HG02623 (cell line): ENCODE results near the gene ARHGEF37.

Experiments
- ATAC-seq: cut with Tn5 transposase; IDR thresholded peaks from one replicate; pipeline ENCODE4 v1.9.1; 2021; ENCODE audit warnings: moderate library complexity; ENCODE audit not compliant: unreplicated experiment

ARHGEF37 gene

DNA sequence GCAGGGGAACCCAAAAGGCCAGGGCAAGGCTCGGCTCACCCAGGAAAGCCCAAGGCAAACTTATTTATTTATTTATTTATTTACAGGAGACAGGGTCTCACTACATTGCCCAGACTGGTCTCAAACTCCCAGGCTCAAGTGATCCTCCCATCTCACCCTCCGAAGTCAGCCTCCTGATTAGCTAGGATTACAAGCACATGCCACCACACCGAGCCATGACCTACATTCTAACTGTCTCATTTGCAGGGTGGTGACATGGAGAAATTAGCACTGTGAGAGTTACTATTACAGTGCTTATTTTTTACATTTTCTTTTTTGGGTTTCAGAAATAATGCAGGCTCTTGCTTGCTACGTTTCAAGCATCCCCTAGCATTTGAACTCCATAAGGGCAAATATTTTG, 18.1 kb downstream of the ARHGEF37 start:
- no peak for ATAC-seq

GRCh38 chr5:149600932-149601331, 19.6 kb downstream of the ARHGEF37 start:
- no peak for ATAC-seq

DNA sequence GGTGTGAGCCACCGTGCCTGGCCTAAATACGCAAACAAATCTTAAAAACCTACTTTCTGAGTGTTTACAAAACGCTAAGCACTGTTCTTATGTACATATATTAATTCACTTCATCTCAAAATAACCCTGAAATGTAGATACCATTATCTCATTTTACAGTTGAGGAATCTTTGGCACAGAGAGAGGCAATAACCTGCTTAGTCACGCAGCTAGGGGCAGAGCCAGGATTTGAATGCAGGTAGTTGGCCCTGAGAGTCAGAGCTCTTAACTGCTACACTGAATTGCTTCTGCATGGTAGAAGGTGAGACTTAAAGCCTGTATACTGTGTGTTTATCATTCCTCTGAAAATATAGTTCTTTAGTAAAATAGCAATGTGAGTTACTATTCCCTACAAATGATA, 21.9 kb downstream of the ARHGEF37 start:
- no peak for ATAC-seq

- ATAC-seq, result no peak
Observed at GRCh38 chr5:149603920-149604319, 22.6 kb downstream of the ARHGEF37 start.

DNA sequence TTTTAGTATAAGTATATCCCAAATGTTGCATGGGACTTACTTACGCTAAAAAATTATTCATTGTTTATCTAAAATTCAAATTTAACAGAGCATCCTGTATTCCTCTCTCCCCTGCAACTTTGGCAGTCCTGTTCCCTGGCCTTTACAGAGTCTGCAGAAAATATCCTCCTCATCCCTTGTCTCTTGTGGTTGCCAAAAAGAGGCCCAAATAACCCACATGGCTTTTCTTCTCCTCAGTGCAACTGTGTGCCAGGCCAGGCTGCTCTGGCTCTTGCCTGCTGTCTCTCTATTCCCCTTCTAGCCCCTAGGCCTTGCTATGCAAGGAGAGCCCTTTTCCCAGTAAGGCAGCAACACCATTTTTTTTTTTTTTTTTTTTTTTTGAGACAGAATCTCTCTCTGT, 23.0 kb downstream of the ARHGEF37 start:
- ATAC-seq, result no peak

GRCh38 chr5:149605354-149605997, 24.2 kb downstream of the ARHGEF37 start:
- ATAC-seq, result no peak

GRCh38 chr5:149605998-149606724, 24.9 kb downstream of the ARHGEF37 start:
- peak; percentile 90 for ATAC-seq

DNA sequence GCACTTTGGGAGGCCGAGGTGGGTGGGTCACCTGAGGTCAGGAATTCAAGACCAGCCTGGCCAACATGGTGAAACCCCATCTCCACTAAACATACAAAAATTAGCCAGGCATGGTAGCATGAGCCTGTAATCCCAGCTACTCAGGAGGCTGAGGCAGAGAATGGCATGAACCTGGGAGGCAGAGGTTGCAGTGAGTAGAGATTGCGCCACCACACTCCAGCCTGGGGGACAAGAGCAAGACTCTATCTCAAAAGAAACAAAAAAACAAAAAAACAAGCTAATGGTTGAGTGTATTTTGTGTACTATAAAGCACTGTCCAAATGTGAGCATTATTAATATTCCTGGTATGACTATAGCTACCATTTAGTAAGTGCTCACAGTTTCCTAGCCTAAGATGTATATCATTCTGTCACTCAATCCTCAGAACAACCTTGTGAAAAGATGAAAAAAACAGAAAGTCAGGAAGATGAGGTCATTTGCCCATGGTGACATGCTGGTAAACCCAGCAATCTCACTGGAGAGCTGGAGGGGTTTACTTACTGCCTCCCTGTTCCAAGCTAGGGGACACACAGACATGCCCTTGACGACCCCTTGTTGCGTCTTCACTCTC, 27.7 kb downstream of the ARHGEF37 start:
- ATAC-seq, result no peak

DNA sequence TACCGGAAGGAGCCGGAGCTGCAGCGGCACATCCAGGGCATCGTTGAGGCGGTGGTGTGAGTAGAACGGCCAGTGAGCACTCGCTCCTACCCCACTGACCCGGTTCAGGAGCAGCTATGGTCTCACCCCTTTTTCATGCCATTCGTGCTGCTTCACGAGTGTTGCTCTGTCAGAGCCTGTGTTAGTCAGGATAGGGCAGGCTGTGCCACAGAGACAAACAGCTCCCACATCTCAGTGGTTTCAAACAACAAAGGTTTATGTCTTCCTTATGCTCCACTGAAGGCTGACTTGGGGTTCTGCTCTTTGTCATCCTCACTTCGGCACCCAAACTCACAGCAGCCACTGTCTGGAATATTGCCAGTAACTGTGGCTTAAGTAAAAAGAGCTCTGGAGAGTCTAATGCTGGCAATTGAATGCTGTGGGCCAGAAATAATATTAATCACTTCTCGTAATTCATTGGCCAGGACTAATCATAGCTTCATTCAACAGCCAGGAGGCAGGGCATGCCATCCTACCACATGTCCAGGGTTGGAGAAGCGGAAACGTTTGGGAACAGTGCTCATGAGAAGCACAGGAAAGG, 28.4 kb downstream of the ARHGEF37 start:
- no peak for ATAC-seq

DNA sequence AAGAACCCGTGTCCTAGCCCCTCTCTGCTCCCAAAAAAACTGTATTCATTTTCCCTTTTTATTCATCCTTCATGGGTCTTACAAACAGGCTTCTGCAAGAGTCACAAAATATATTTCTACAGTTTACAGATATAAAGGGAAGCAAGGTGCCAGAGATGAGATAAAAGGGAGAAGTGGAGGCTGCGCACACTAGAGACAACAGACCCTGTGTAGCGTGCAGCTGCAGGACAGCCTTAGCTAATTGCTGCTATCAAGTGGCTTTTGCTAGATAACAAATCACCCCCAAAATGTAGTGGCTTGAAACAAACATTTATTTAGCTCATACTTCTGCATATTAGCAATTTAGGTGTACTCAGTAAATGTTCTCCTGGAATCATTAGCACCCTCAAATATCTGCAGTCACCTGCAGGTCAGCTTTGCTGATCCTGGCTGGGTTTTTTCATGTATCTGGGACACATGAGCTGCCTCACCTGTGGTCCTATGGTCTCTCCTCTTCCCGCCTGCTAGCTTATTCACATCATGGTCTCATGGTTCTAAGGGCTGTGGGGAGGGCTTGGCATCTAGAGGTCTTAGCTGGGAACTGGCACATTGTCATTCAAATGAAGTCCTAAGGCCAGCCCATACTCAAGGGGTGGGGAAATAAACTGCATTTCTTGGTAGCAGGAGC, 29.4 kb downstream of the ARHGEF37 start:
- no peak for ATAC-seq

- no peak for ATAC-seq
Observed at GRCh38 chr5:149611326-149611725, 30.0 kb downstream of the ARHGEF37 start.

- ATAC-seq, result no peak
Observed at GRCh38 chr5:149614034-149614907, 33.0 kb downstream of the ARHGEF37 start.

DNA sequence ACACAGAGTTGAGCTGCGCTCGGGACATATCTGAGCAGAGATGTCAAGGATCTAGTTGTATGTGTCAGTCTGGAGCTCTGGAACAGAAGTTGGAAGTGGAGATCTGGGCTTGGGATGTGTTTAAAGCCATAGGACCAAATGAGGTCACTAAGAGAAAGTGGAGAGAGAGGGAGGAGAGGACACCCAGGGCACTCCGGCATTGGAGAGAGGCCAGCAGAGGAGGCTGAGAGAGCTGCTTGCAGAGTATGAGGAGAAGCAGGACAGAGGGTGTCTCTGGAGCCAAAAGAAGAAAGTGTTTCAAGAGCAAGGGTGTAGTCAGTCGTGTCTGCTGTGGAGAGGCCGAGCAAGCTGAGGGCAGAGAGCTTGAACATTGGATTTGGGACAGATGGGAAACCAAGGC, 34.7 kb downstream of the ARHGEF37 start:
- no peak for ATAC-seq

DNA sequence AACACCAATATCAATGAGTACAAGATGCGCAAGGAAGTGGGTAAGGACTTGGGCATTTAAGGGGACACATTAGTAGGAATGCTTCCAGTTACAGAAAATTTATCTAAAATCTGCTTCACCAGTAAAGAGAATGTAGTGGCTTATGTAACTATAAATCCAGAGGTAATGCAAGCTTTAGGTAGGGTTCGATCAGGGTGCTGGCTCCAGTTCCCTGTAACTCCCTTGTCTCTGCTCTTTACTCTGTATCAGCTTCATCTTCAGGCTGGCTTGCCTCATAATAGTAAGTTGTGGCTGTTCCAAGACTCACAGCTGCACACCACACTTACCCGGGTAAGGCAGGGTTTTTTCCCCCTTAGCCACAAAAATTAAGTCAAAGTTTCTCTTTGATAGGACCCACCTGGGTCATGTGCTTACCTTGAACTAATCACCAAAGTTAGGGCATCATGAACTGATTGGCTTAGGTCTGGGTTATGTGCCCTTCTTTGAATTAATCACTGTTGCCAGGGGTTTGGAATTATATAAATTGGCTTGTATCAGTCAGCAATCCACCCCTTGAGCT, 35.5 kb downstream of the ARHGEF37 start:
- peak; percentile 65 for ATAC-seq

DNA sequence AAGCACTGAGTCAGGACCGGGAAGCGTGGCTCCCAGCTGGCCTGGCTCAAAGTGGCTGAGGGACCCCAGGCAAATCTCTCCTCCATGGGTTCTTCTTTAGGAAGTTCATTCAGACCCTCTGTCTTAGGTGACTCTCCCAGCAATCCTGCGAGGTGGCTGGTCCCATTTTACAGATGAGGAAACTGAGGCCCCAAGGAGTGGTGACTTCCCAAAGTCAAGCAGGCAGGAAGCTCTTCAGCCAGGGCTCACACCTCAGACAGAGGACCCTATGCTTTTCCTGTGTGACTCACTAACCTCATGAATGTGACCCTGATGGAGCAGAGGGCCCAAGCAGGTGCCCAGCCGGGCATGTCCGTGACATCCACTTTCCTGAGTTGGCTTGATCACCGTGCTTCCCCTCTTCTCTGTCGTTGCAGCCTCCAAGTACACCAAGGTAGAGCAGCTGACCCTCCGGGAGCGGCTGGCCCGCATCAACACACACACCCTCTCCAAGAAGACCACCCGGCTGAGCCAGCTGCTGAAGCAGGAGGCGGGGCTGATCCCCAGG, 36.5 kb downstream of the ARHGEF37 start:
- ATAC-seq, result no peak

DNA sequence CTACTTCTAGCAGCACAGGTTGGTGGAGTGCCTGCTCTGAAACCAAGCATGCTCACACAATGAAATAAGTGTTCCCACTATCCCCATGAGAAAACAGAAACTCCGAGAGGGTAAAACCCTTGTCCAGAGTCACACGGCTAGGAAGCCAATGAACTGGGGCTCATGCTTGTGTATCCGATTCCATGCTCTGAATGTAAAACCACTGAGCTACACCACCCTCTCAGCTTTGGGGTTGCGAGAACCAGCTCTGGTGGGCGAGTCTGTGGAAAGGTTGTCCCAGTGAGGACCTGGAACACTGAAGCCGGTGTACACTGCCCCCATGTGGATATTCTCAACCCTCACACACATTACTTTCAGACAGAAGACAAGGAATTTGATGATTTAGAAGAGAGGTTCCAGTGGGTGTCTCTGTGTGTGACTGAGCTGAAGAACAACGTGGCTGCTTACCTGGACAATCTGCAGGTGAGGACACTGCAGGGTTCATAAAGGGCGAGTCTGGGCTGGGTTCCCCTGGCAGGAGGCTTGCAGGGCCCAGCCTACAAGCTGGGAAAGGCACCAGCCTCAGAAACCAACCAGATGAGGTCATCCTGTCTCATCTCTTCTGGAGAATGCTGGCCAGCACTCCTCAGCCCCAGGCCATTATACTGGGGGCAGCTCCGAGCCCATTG, 37.4 kb downstream of the ARHGEF37 start:
- no peak for ATAC-seq

GRCh38 chr5:149621415-149622098, 40.3 kb downstream of the ARHGEF37 start:
- ATAC-seq, result no peak

- no peak for ATAC-seq
Observed at GRCh38 chr5:149622466-149622865, 41.2 kb downstream of the ARHGEF37 start.

GRCh38 chr5:149623473-149623872, 42.2 kb downstream of the ARHGEF37 start:
- ATAC-seq, result no peak
